22Rv1 (cell line): ENCODE measurements around the gene SPINK8.

Source experiments
- CTCF ChIP-seq: fragments of 450-650 bp; IDR thresholded peaks from 2 replicates; pipeline ENCODE4 v1.5.1; 2017; ENCODE audit warnings: mild to moderate bottlenecking
- ZFX ChIP-seq: fragments of 450-650 bp; IDR thresholded peaks from 2 replicates; pipeline ENCODE4 v1.6.1; 2017; ENCODE audit warnings: antibody characterized with exemption, borderline replicate concordance

GRCh38 chr3:48287034-48287433, 46.4 kb downstream of the SPINK8 start:
- TF ChIP-seq CTCF: no peak
- TF ChIP-seq ZFX: no peak
